ENCODE data around the gene ETHE1. TPM values are rescaled to one million over a fixed set of nuclear protein-coding genes. Genes with fewer than 3 reads are reported as not detected.

Gene ETHE1
- total RNA-seq, 4 donors from 2014 or later, result 33.3 to 55.9 (median 52.3) TPM

GRCh38 chr19:43505186-43505456 lies 21.9 kb downstream of the ETHE1 start:
- peaks cover 0 to 33% (median 7%) of the 10 kb centered on the region in 3 donors for H3K4me1 ChIP-seq
- TF ChIP-seq CTCF (IDR thresholded peaks at IDR 0.05) (no peak), POLR2AphosphoS5 (IDR thresholded peaks at IDR 0.05) (no peak), POLR2A (IDR thresholded peaks at IDR 0.05) (no peak), EP300 (IDR thresholded peaks at IDR 0.05) (no peak)
- no peak for ATAC-seq
- H3K4me3 ChIP-seq, result peak overlapping the region in 1 of 2 donors; percentile 80
- no peaks in the 10 kb centered on the region for H3K27me3 ChIP-seq
- H3K9me3 ChIP-seq, result no peaks in the 10 kb centered on the region
- H3K36me3 ChIP-seq, result peaks cover 0 to 34% of the 10 kb centered on the region in 2 donors
- 94% methylated on average over 2 of the region's 3 CpGs; no CpG with 5 or more reads in 1 of the 2 donors for WGBS, 2 donors (ENCODE audit: low coverage in 1 of 2)
- H3K27ac ChIP-seq, result peak overlapping the region in 3 of 4 donors; percentile 91 to 95 (median 93)

DNA sequence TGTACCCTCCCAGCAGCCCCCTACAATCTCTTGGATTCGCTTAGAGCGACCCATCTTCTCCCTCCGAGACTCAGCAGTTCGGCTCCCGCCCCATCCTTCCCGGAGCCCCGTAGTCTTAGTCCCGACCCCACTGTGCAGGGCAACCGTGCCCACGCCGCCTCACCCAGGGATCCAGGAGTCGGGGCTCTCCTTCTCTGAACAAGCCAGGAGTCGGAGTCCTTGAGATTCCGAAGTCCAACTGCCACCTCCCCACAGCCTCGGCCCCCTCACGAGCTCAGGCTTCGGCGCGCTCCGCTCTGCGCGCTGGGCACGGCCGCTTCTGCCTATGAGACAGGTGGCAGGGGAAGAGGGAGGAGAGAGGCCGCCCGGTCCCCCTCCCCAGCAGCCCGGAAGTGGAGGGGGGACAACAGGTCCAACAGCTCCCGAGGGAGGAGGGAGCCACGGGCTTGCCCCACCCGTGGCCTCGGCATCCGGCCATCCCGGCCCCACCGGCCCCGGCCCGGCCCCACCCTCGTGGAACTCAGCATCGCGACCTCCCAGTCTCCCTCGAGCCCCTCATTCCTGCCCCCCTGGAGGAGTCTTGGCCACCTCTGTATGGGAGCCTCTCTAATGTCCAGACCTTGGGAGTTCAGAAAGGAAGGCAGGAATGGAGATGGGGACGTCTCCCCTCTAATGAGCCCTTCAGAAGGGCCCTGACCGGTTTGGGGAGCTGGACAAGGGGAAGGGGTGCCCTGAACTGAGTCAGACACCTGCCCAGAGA lies 22.4 kb downstream of the ETHE1 start, which contains the start of gene PHLDB3:
TSS of gene PHLDB3 (minus strand) at position 321 of the 760 bp plus-strand sequence. CDS start 628 bp downstream, outside the sequence.
- TF ChIP-seq POLR2AphosphoS5 (IDR thresholded peaks at IDR 0.05) (peak; percentile 14), EP300 (IDR thresholded peaks at IDR 0.05) (no peak)
- no peaks in the 10 kb centered on the region for H3K27me3 ChIP-seq
- H3K4me1 ChIP-seq, result peaks cover 0 to 33% (median 7%) of the 10 kb centered on the region in 3 donors
- peak; percentile 60 for ATAC-seq
- peak within 1 kb of the TSS; percentile 85 to 95 (median 92) for H3K27ac ChIP-seq
- no peaks in the 10 kb centered on the region for H3K9me3 ChIP-seq
- peak within 1 kb of the TSS; percentile 65 to 80 for H3K4me3 ChIP-seq
- peaks cover 0 to 34% of the 10 kb centered on the region in 2 donors for H3K36me3 ChIP-seq
- WGBS, 2 donors (ENCODE audit: low coverage in 1 of 2), result 1% methylated on average over 8 of the region's 42 CpGs; no CpG with 5 or more reads in 1 of the 2 donors

- Histone ChIP-seq H3K9me3 (no peaks in the 10 kb centered on the region), H3K36me3 (peaks cover 0 to 27% of the 10 kb centered on the region in 2 donors), H3K4me3 (peak overlapping the region; percentile 65 to 80), H3K4me1 (peaks cover 0 to 34% (median 7%) of the 10 kb centered on the region in 3 donors), H3K27me3 (no peaks in the 10 kb centered on the region), H3K27ac (peak overlapping the region; percentile 85 to 95 (median 92))
- 1 to 4% methylated on average over 23 of the region's 64 CpGs for WGBS, 2 donors (ENCODE audit: low coverage in 1 of 2)
- peak; percentile 98 for ATAC-seq
- TF ChIP-seq EP300 (IDR thresholded peaks at IDR 0.05), result no peak
- TF ChIP-seq POLR2A (IDR thresholded peaks at IDR 0.05), result peak; percentile 10 to 40
- TF ChIP-seq CTCF (IDR thresholded peaks at IDR 0.05), result peak in 1 of 4 experiments; percentile 56
- peak; percentile 44 for TF ChIP-seq POLR2AphosphoS5 (IDR thresholded peaks at IDR 0.05)
Observed at GRCh38 chr19:43503501-43504425, 23.2 kb downstream of the ETHE1 start.

GRCh38 chr19:43502419-43502976 lies 24.5 kb downstream of the ETHE1 start:
- no peak overlapping the region for H3K27ac ChIP-seq
- peaks cover 0 to 38% (median 7%) of the 10 kb centered on the region in 3 donors for H3K4me1 ChIP-seq
- no peaks in the 10 kb centered on the region for H3K9me3 ChIP-seq
- 62 to 70% methylated on average over 4 to 9 of the region's 23 CpGs for WGBS, 2 donors (ENCODE audit: low coverage in 1 of 2)
- peaks cover 0 to 22% of the 10 kb centered on the region in 2 donors for H3K36me3 ChIP-seq
- peak overlapping the region in 1 of 2 donors; percentile 6 for H3K4me3 ChIP-seq
- TF ChIP-seq POLR2A (IDR thresholded peaks at IDR 0.05), result no peak
- ATAC-seq, result no peak
- no peaks in the 10 kb centered on the region for H3K27me3 ChIP-seq

DNA sequence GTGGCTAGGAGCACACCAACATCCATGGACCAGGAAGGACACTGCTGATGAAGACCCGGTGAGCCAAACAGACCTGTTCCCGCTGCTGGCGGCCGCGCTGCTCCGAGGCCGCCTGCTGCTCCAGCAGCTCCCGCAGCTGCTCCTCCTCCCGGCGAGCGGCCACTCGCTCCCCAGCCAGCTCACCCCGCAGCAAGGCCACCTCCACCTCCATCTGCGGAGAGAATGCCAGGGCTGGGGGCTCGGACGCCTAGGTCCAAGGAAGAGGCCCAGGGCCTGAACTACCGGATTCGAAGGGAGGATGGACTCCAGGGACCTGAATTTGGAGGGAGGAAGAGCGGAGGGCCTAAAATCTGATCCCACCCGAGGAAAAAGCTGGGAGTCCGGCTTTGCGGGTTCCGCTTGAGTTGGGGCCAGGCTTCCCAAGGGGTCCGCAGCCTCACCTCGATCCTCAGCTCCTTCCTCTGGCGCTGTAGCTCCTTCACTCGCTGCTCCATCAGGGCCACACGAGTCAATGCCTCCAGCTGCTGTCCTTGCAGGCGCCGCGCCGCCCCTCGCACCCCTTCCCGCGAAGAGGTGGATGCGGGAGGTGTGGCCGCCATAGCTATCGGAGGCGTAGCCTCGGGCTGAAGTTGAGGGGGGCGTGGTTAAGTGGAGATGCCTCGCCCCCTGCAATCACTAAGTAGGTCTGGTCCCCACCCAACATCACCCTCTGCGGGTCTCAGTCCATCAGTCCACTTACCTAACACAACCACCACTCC lies 25.2 kb downstream of the ETHE1 start:
- TF ChIP-seq CTCF (IDR thresholded peaks at IDR 0.05) (no peak), POLR2AphosphoS5 (IDR thresholded peaks at IDR 0.05) (no peak), EP300 (IDR thresholded peaks at IDR 0.05) (no peak), POLR2A (IDR thresholded peaks at IDR 0.05) (no peak)
- WGBS, 2 donors (ENCODE audit: low coverage in 1 of 2), result 39 to 60% methylated on average over 10 to 14 of the region's 43 CpGs

More for the DNA sequence above, 25.2 kb downstream of the ETHE1 start:
- Histone ChIP-seq H3K36me3 (peaks cover 0 to 28% of the 10 kb centered on the region in 2 donors), H3K9me3 (no peaks in the 10 kb centered on the region), H3K27ac (no peak overlapping the region), H3K4me3 (peak overlapping the region in 1 of 2 donors; percentile 6), H3K27me3 (no peaks in the 10 kb centered on the region), H3K4me1 (peaks cover 0 to 38% (median 7%) of the 10 kb centered on the region in 3 donors)
- no peak for ATAC-seq
